Epidermal melanocyte (primary cell): Measurements from ENCODE around the gene SLC27A5.
"Not testable (repeated sequence)": the region's sequence is repeated elsewhere in the genome, so short reads cannot be mapped to it uniquely, and the experiment has no call there.

ENCODE experiments used
- DNase-seq: peaks from one replicate; pipeline ENCODE4 v3.0.0; 2011; ENCODE audit warnings: low spot score; ENCODE audit not compliant: insufficient read length

The SLC27A5 gene

DNA sequence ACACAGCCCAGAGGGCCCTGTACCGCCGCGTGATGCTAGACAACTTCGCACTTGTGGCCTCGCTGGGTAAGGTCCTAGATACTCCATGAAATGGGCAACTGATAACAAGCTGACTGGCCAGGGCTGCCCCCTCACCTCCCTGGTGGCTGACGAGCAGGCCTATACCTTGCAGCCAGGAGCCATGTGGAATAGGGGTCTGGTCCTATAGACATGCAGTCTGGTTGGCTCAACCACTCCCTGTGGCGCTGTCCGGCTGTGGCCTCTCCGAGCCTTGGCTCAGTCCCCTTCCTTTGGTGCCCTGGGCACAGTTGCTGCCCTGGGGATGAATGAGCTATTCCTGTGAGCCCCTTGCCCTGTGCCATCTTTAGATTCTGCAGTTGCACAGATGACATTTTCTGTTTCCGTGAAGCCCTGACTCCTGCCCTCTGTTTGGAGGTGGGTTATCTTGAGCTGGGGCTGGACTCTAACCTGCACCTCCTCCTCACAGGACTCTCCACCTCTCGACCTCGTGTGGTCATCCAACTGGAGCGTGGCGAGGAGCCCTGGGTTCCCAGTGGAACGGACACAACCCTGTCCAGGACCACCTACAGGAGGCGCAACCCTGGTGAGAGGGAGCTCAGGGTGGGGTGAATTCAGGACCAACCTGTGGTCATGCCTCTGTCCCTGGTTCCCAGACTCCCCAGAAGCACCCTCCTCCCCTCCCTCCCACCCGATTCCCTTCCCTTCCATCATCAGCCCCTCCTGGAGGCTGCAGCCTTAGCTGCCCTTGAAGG, 42.4 kb downstream of the SLC27A5 start:
- DNase-seq = no peak

DNA sequence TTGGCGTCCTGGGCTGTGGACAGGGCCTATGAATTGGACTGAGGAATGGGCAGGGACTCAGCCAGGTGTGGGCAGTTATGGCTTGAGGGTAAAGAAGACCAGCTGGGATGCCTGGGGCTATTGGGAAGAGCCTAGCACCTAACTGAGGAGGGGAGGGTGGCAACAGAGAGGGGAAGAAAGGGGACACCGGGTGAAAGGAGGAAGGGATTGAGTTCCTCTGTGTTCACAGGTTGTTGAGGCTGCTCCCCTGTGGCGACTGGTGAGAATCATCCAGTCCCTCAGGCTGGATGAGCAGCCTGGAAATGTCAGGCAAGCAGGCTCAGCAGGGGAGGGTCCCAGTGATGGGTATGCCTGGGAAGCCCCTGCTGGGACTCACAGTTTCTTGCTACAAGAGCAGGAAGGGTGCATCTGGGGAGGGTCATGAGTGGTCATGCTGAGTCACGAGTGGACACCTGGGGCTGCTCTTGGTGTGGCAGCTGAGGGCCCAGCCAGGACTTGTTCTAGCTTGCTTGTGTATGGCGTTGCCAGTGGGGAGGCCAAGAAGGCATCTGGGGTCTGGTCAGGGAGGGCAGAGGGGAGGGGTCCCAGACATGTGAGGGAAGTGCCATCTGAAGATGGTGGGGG, 43.5 kb downstream of the SLC27A5 start:
- DNase-seq = no peak

DNA sequence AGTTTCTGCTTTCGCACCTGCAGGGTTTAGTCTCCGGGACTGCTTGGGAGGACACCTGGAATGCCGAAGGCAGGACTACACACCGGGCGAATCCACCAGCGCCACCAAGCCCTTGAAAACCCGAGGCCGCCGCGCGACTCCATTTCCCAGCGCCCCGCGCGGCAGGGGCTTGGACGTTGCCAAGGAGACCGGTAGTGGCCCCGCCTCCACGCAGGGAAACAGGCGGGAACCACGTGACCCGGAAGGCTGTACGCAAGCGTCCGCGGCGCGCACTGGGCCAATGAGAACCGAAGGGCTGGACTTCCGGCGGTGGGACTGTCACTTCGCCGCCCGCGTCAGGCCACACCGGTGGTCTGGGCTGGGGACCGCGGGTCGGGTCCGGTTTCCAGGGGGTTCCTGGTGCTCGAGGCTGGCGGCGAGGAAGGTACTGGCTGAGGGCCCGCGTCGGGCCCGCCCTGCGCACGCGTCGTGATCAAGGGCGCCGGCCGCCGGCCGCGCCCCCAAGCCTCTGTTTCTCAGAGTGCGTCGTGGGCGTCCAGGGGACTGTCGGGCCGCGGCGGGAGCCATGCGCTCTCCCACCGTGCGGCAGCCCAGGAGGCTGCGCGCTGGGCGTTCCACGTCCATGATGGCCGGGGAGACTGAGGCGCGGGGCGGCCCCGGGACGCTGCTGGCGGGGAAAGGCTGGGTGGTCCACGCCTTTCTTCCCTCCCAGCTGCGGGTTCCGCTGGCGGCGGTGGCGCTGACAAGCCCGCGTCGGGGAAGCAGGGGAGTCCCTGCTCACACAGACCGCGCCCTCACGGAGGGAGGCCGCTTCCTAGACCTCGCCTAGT, 44.8 kb downstream of the SLC27A5 start, which contains the start of gene ZNF324:
Gene ZNF324 (plus strand): TSS at position 321 of the 830 bp plus-strand sequence. CDS start 2,106 bp downstream, outside the sequence.
- peak; percentile 100 for DNase-seq

DNA sequence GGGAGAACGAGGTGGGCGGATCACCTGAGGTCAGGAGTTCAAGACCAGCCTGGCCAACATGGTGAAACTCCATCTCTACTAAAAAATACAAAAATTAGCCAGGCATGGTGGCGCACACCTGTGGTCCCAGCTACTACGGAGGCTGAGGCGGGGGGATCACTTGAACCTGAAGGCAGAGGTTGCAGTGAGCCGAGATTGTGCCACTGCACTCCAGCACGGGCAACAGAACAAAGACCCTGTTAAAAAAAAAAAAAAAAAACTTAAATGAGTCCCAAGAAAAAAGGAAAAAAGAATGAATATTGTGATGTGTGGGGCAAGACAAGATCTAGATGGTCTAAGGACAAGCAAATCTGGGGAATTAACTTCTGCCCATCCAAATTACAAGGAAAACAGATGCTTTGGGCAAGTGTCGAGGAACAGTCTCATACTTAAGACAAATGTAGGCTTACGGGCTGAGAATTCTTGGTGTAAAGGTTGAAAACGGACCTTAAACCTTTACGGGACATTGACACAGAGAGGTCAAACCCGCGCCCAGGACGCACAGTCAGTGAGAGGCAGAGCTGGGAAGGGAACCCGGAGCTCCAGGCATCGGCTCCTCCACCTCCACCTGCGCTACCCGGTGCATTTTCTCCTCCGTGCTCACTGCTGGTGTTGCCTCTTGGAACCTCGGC, 45.6 kb downstream of the SLC27A5 start:
- DNase-seq = no peak

DNA sequence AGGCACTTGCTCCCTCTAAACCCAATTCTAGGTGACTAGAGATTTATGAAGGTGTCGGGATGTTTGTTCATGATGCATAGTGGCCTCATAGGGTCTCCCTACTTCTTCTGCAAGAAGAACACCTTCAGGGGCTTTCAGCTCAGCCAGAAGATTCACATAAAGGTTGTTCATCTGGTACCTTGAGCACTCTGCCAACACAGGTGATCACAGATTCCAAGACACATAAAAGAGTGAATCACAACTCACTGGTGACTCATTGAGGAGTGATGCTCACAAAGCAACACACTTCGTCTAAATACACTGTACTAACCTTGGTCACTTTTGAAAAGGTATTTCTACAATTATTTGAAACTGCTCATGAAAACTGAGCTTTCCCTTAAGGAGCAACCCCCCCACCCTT, 51.8 kb downstream of the SLC27A5 start:
- no peak for DNase-seq

DNA sequence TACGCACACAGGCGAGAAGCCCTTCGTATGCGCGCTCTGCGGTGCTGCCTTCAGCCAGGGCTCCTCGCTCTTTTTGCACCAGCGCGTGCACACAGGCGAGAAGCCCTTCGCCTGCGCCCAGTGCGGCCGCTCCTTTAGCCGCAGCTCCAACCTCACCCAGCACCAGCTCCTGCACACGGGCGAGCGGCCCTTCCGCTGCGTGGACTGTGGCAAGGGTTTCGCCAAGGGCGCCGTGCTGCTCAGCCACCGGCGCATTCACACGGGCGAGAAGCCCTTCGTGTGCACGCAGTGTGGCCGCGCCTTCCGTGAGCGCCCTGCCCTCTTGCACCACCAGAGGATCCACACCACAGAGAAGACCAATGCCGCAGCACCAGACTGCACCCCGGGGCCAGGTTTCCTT, 55.7 kb downstream of the SLC27A5 start:
- DNase-seq = no peak

DNA sequence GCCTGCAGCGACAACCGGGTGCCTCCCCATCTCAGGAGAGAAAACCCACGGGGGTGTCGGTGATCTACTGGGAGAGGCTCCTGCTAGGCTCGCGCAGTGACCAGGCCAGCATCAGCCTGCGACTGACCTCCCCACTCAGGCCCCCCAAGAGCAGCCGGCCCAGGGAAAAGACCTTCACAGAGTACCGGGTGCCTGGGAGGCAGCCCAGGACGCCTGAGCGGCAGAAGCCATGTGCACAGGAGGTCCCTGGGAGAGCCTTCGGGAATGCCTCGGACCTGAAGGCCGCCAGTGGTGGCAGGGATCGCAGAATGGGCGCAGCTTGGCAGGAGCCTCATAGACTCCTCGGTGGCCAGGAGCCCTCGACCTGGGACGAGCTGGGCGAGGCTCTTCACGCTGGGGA, 56.5 kb downstream of the SLC27A5 start:
- DNase-seq = no peak

DNA sequence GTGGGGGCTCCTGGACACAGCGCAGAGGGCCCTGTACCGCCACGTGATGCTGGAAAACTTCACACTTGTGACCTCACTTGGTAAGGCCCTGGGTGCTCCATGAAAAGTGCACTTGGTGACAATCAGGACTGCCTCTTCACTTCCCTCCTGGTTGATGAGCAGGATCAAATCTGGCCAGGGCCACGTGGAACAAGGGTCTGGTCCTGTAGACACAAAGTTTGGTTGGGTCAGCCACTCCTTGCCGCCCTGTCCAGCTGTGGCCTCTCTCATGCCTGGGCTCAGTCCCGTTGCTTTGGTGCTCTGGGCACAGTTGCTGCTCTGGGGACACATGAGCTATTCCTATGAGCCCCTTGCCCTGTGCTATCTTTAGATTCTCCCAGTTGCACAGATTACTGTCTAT, 58.0 kb downstream of the SLC27A5 start:
- DNase-seq = no peak

DNA sequence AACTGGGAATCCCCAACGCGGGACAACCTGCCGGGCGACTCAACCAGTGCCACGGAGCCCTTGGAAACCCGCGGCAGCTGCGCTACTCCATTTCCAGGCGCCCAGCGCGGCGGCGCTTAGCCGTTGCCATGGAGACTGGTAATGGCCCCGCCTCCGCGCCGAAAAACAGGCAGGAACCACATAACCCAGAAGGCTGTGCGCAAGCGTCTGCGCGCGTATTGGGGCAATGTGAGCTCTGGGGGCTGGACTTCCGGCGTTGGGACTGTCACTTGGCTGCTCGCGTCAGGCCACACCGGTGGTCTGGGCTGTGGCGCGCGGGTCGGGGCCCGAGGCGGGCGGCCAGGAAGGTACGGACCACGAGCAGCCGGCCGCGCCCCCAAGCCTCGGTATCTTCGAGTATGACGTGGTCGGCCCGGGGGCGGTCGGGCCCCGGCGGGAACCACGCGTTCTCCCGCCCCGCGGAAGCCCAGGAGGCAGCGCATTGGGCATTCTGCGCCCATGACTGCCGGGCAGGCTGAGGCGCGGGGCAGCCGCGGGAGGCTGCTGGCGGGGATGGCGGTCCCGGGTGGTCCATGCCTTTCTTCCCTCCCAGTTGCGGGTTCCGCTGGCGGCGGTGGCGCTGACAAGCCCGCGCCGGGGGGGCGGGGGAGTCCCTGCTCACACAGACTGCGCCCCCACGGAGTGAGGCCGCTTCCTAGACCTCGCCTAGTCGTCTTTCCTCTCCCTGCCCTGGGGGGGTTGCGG, 60.3 kb downstream of the SLC27A5 start, which contains the start of gene ZNF324B:
Gene ZNF324B (plus strand): TSS at position 265 of the 744 bp plus-strand sequence. CDS start 2,080 bp downstream, outside the sequence.
- DNase-seq = peak; percentile 96

DNA sequence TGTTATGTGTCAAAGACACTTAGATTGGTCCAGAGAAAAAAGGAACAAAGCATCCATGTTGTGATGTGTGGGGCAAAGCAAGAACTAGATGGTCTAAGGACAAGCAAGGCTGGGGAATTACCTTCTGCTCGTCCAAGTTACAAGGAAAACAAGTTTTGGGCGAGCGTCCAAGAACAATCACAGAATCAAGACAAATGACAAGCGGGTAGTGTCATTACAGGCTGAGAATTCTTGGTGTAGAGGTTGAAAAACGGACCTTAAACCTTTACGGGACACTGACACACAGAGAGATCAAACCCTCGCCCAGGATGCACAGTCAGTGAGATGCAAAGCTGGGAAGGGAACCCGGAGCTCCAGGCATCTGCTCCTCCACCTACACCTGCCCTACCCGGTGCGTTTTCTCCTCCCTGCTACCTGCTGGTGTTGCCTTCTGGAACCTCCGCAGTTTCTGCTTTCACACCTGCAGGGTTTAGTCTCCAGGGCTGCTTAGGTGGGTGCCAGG, 60.9 kb downstream of the SLC27A5 start:
- DNase-seq = no peak

DNA sequence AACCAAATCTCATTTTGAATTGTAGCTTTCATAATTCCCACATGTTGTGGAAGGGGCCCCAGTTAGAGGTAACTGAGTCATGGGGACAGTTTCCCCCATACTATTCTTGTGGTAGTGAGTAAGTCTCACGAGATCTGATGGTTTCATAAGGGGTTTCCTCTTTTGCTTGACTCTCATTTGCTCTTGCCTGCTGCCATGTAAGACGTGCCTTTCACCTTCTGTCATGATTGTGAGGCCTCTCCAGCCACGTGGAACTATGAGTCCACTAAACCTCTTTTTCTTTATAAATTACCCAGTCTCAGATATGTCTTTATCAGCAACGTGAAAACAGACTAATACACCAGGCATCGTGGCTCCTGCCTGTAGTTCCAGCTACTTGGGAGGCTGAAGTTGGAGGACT, 61.8 kb downstream of the SLC27A5 start:
- DNase-seq = not testable (repeated sequence)

DNA sequence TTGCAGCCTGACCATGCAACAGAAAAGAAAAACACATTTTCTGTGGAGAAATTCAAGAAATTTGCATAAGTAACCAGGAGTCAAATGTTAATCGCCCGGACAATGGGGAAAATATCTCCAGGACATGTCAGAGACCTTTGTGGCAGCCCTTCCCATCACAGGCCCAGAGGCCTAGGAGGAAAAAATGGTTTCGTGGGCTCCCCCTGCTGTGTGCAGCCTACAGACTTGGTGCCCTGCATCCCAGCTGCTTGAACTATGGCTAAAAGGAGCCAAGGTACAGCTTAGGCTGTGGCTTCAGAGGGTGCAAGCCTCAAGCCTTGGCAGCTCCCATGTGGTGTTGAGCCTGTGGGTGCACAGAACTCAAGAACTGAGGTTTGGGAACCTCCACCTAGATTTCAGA, 62.9 kb downstream of the SLC27A5 start:
- DNase-seq = not testable (repeated sequence)
